Immature natural killer cell (primary cell): ENCODE results near the gene FAM181A. TPM values are rescaled to one million over a fixed set of nuclear protein-coding genes. Genes with fewer than 3 reads are reported as not detected.

ENCODE experiments used
- DNase-seq, 3 donors: peaks; one replicate each; pipeline ENCODE4 v3.0.0; 2022; ENCODE audit warnings: mixed read lengths in 1 of 3
- H3K27ac Mint-ChIP-seq, 6 donors: one replicate each; pipeline ENCODE4 v1.8.0; 2020; ENCODE audit warnings: mixed read lengths in 6 of 6, mild to moderate bottlenecking in 5 of 6, inconsistent platforms in 4 of 6, moderate library complexity in 3 of 6
- H3K27me3 Mint-ChIP-seq, 3 donors: one replicate each; pipeline ENCODE4 v1.8.0; 2020 to 2021; ENCODE audit warnings: low read depth in 3 of 3, mild to moderate bottlenecking in 3 of 3, mixed read lengths in 3 of 3, moderate library complexity in 3 of 3, inconsistent platforms in 1 of 3
- H3K36me3 Mint-ChIP-seq, 3 donors: one replicate each; pipeline ENCODE4 v1.8.0; 2020; ENCODE audit warnings: mixed read lengths in 3 of 3, inconsistent platforms in 2 of 3, mild to moderate bottlenecking in 2 of 3
- H3K4me1 Mint-ChIP-seq, 2 donors: one replicate each; pipeline ENCODE4 v1.8.0; 2020; ENCODE audit warnings: inconsistent platforms in 2 of 2, mild to moderate bottlenecking in 2 of 2, mixed read lengths in 2 of 2, moderate library complexity in 1 of 2
- H3K4me3 Mint-ChIP-seq, 5 donors: one replicate each; pipeline ENCODE4 v1.8.0; 2020; ENCODE audit warnings: mild to moderate bottlenecking in 5 of 5, mixed read lengths in 5 of 5, inconsistent platforms in 3 of 5, moderate library complexity in 3 of 5
- H3K9me3 Mint-ChIP-seq, 6 donors: one replicate each; pipeline ENCODE4 v1.8.0; 2020; ENCODE audit warnings: mild to moderate bottlenecking in 6 of 6, mixed read lengths in 6 of 6, inconsistent platforms in 4 of 6, moderate library complexity in 3 of 6
- polyA plus RNA-seq, 3 donors: library from polyadenylated mRNA; unstranded; fragments of 300-500 nt; fragmentation: Illumina TruSeq; gene quantifications; one replicate each; pipeline ENCODE4 v1.2.3, GENCODE V29; 2021

Gene FAM181A
- polyA plus RNA-seq, 3 donors from 2014 or later = not detected

GRCh38 chr14:93914278-93914677, 12.9 kb upstream of the FAM181A start:
- no peak overlapping the region for H3K4me3 Mint-ChIP-seq
- H3K27me3 Mint-ChIP-seq = peaks cover 0 to 12% (median 3%) of the 10 kb centered on the region in 3 donors
- no peaks in the 10 kb centered on the region for H3K4me1 Mint-ChIP-seq
- peaks cover 0 to 4% (median 0%) of the 10 kb centered on the region in 3 donors for H3K36me3 Mint-ChIP-seq
- H3K9me3 Mint-ChIP-seq = peaks cover 0 to 2% (median under 1%) of the 10 kb centered on the region in 6 donors
- DNase-seq = no peak
- H3K27ac Mint-ChIP-seq = no peak overlapping the region

- peaks cover 0 to 4% (median 0%) of the 10 kb centered on the region in 3 donors for H3K36me3 Mint-ChIP-seq
- H3K27me3 Mint-ChIP-seq = peaks cover 3 to 11% (median 3%) of the 10 kb centered on the region in 3 donors
- peaks cover 0 to 2% (median under 1%) of the 10 kb centered on the region in 6 donors for H3K9me3 Mint-ChIP-seq
- H3K27ac Mint-ChIP-seq = no peak overlapping the region
- H3K4me3 Mint-ChIP-seq = no peak overlapping the region
- DNase-seq = no peak
- H3K4me1 Mint-ChIP-seq = no peaks in the 10 kb centered on the region
Measured at GRCh38 chr14:93915070-93915705, 12.0 kb upstream of the FAM181A start.

GRCh38 chr14:93915800-93916199, 11.3 kb upstream of the FAM181A start:
- H3K27ac Mint-ChIP-seq = no peak overlapping the region
- peaks cover 0 to 2% (median under 1%) of the 10 kb centered on the region in 6 donors for H3K9me3 Mint-ChIP-seq
- peaks cover 3 to 11% (median 3%) of the 10 kb centered on the region in 3 donors for H3K27me3 Mint-ChIP-seq
- peaks cover 0 to 4% (median 0%) of the 10 kb centered on the region in 3 donors for H3K36me3 Mint-ChIP-seq
- H3K4me3 Mint-ChIP-seq = no peak overlapping the region
- no peaks in the 10 kb centered on the region for H3K4me1 Mint-ChIP-seq
- DNase-seq = no peak

GRCh38 chr14:93916498-93916897, 10.6 kb upstream of the FAM181A start:
- no peak overlapping the region for H3K4me3 Mint-ChIP-seq
- H3K27ac Mint-ChIP-seq = no peak overlapping the region
- H3K36me3 Mint-ChIP-seq = peaks cover 0 to 4% (median 0%) of the 10 kb centered on the region in 3 donors
- H3K4me1 Mint-ChIP-seq = no peaks in the 10 kb centered on the region
- DNase-seq = no peak
- H3K27me3 Mint-ChIP-seq = peaks cover 3 to 11% (median 3%) of the 10 kb centered on the region in 3 donors
- peaks cover 0 to 2% (median under 1%) of the 10 kb centered on the region in 6 donors for H3K9me3 Mint-ChIP-seq

- H3K4me3 Mint-ChIP-seq = no peak overlapping the region
- peaks cover 0 to 4% (median 0%) of the 10 kb centered on the region in 3 donors for H3K36me3 Mint-ChIP-seq
- no peak overlapping the region for H3K27ac Mint-ChIP-seq
- DNase-seq = no peak
- H3K9me3 Mint-ChIP-seq = peaks cover 0 to 2% (median under 1%) of the 10 kb centered on the region in 6 donors
- peaks cover 3 to 11% (median 3%) of the 10 kb centered on the region in 3 donors for H3K27me3 Mint-ChIP-seq
- no peaks in the 10 kb centered on the region for H3K4me1 Mint-ChIP-seq
Measured at GRCh38 chr14:93917141-93917540, 10.0 kb upstream of the FAM181A start.

- no peak for DNase-seq
- Mint-ChIP-seq H3K4me1 (no peaks in the 10 kb centered on the region), H3K9me3 (peaks cover 0 to 2% (median 0%) of the 10 kb centered on the region in 6 donors), H3K27ac (no peak overlapping the region), H3K36me3 (no peaks in the 10 kb centered on the region), H3K4me3 (no peak overlapping the region), H3K27me3 (peaks cover 3 to 6% (median 3%) of the 10 kb centered on the region in 3 donors)
Measured at GRCh38 chr14:93921001-93921806, 5.9 kb upstream of the FAM181A start.

- H3K9me3 Mint-ChIP-seq = no peaks in the 10 kb centered on the region
- H3K27ac Mint-ChIP-seq = no peak overlapping the region
- no peak overlapping the region for H3K4me3 Mint-ChIP-seq
- H3K36me3 Mint-ChIP-seq = no peaks in the 10 kb centered on the region
- H3K4me1 Mint-ChIP-seq = no peaks in the 10 kb centered on the region
- no peak for DNase-seq
- H3K27me3 Mint-ChIP-seq = peaks cover 0 to 4% (median 3%) of the 10 kb centered on the region in 3 donors
Measured at GRCh38 chr14:93923626-93924025, 3.5 kb upstream of the FAM181A start.

GRCh38 chr14:93924592-93925355, 2.4 kb upstream of the FAM181A start:
- Mint-ChIP-seq H3K4me1 (no peaks in the 10 kb centered on the region), H3K36me3 (no peaks in the 10 kb centered on the region), H3K4me3 (no peak overlapping the region), H3K27ac (no peak overlapping the region), H3K9me3 (no peaks in the 10 kb centered on the region), H3K27me3 (peaks cover 0 to 4% (median 3%) of the 10 kb centered on the region in 3 donors)
- no peak for DNase-seq

- H3K36me3 Mint-ChIP-seq = no peaks in the 10 kb centered on the region
- no peaks in the 10 kb centered on the region for H3K4me1 Mint-ChIP-seq
- H3K4me3 Mint-ChIP-seq = no peak overlapping the region
- no peak for DNase-seq
- H3K27me3 Mint-ChIP-seq = no peaks in the 10 kb centered on the region
- no peak overlapping the region for H3K27ac Mint-ChIP-seq
- H3K9me3 Mint-ChIP-seq = no peaks in the 10 kb centered on the region
Measured at GRCh38 chr14:93925374-93925895, 1.7 kb upstream of the FAM181A start.

GRCh38 chr14:93926245-93926872, 785 bp upstream of the FAM181A start:
- DNase-seq = no peak
- Mint-ChIP-seq H3K36me3 (no peaks in the 10 kb centered on the region), H3K27me3 (no peaks in the 10 kb centered on the region), H3K27ac (no peak overlapping the region), H3K4me3 (no peak overlapping the region), H3K9me3 (no peaks in the 10 kb centered on the region), H3K4me1 (no peaks in the 10 kb centered on the region)

- Mint-ChIP-seq H3K9me3 (no peaks in the 10 kb centered on the region), H3K36me3 (no peaks in the 10 kb centered on the region), H3K4me1 (no peaks in the 10 kb centered on the region), H3K27ac (no peak overlapping the region), H3K4me3 (no peak overlapping the region), H3K27me3 (no peaks in the 10 kb centered on the region)
- DNase-seq = no peak
Measured at GRCh38 chr14:93927800-93928145, 629 bp downstream of the FAM181A start.

GRCh38 chr14:93928184-93929047, 1.3 kb downstream of the FAM181A start:
- Mint-ChIP-seq H3K27me3 (no peaks in the 10 kb centered on the region), H3K27ac (no peak overlapping the region), H3K4me3 (no peak overlapping the region), H3K36me3 (no peaks in the 10 kb centered on the region), H3K4me1 (no peaks in the 10 kb centered on the region), H3K9me3 (no peaks in the 10 kb centered on the region)
- DNase-seq = no peak
